Endothelial cell of hepatic sinusoid (primary cell): ENCODE results near the gene KASH5.

Experiments
- in situ Hi-C: cut with HindIII; loops from 2 replicates; pipeline ENCODE4 v1.10.0; 2017; ENCODE audit warnings: low sequenced_read_pairs

Gene KASH5, protein sequence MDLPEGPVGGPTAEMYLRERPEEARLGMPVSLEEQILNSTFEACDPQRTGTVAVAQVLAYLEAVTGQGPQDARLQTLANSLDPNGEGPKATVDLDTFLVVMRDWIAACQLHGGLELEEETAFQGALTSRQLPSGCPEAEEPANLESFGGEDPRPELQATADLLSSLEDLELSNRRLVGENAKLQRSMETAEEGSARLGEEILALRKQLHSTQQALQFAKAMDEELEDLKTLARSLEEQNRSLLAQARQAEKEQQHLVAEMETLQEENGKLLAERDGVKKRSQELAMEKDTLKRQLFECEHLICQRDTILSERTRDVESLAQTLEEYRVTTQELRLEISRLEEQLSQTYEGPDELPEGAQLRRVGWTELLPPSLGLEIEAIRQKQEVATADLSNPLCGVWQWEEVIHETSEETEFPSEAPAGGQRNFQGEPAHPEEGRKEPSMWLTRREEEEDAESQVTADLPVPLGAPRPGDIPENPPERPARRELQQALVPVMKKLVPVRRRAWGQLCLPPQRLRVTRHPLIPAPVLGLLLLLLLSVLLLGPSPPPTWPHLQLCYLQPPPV

DNA sequence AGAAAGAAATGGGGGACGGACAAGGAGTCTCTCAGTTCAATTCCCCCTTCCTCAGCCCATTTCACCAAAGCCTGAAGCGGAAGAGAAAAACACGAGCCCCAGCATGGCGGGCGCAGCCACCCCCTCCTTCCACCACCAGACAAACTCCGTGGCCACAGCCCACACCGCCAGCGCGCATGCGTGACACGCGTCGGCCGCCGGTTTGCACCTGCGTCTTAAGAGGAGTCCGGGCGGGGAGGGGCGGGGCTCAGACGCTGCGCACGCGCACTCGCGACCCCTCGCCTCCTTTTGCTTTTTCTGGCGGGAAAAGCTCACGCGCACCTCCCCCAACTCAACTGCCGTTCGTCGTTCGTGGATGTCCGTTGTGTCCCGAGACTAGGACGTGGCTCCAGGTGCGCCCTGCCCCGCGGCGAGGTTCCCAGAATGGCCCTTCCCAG is at the start of gene KASH5:
KASH5 (plus strand) TSS at position 314 of the 437 bp plus-strand sequence. CDS start 2,635 bp downstream, outside the sequence.
- in situ Hi-C loops = no loop called here

DNA sequence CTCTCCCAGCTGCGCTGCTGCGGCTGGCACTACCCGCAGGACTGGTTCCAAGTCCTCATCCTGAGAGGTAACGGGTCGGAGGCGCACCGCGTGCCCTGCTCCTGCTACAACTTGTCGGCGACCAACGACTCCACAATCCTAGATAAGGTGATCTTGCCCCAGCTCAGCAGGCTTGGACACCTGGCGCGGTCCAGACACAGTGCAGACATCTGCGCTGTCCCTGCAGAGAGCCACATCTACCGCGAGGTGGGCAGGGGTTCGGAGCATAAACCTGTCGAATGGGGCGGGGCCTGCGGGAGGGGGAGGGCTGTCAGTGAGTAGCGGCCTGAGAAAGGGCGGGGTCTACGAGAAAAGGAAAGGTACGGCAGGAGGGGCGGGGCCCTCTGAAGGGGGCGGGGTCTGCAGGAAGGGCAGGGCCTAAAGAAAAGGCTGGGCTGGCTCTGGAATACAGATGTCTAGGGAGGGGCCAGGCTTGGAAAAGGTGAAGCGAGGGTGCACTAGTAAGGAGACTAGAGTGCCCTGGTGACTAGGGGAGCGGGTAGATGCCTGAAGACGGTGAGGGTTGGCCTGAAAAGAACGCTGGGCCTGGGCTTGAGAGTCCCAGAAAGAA is 49.3 kb upstream of the KASH5 start:
- in situ Hi-C loops = no loop called here

DNA sequence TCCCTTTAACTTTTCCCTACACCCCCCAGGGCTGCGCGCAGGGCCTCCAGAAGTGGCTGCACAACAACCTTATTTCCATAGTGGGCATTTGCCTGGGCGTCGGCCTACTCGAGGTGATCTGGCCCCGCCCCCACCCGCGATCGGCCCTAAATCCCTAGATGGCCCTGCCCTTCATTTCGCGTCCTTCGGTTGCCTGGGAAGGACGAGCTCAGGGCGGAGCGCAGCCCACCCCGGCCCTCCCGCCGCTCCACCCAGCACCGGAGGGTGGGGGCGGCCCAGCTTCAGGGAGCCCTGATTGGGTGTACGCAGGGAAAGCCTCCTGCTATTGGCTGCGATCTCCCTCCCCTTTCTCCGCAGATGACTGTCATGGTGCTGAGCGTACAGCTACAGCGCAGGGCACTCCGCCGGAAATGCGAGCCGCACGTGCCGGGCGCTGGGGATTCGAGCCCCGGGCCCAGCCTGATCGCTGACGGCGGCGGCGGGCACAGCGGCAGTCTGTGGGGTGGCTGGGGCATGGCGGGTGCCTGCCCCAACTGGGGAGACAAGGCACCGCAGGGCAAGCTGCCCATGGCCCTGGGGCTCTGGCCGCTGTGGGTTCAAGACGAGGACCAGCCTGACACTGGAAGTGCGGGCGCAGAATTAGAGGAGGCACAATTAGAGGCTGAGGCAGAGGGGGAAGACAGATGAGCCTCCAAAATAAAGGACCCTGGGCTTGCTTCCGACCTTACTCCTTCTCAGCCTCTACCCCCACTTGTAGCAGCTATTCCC is 48.6 kb upstream of the KASH5 start:
- in situ Hi-C loops = no loop called here

DNA sequence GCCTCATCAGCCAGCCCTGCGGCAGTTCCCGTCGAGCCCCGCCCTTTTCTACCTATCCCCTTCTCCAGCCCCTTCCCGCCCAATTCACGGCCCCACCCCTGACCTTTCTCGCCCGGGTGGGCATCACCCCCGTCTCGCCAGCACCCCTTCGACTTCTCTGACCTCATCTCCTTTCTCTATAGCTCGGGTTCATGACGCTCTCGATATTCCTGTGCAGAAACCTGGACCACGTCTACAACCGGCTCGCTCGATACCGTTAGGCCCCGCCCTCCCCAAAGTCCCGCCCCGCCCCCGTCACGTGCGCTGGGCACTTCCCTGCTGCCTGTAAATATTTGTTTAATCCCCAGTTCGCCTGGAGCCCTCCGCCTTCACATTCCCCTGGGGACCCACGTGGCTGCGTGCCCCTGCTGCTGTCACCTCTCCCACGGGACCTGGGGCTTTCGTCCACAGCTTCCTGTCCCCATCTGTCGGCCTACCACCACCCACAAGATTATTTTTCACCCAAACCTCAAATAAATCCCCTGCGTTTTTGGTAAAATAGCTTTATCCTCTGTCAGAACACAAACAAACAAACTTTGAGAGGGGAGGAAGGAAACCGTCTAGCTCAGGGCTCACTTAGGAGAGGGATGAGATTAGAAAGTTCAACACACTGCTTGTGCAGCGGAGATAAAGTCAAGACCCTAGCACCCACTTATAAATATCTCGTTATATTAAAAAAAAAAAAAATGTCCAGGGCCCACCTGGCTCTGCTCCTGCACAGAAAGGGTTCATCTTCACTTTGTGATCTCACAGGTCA is 47.8 kb upstream of the KASH5 start:
- in situ Hi-C loops = no loop called here

DNA sequence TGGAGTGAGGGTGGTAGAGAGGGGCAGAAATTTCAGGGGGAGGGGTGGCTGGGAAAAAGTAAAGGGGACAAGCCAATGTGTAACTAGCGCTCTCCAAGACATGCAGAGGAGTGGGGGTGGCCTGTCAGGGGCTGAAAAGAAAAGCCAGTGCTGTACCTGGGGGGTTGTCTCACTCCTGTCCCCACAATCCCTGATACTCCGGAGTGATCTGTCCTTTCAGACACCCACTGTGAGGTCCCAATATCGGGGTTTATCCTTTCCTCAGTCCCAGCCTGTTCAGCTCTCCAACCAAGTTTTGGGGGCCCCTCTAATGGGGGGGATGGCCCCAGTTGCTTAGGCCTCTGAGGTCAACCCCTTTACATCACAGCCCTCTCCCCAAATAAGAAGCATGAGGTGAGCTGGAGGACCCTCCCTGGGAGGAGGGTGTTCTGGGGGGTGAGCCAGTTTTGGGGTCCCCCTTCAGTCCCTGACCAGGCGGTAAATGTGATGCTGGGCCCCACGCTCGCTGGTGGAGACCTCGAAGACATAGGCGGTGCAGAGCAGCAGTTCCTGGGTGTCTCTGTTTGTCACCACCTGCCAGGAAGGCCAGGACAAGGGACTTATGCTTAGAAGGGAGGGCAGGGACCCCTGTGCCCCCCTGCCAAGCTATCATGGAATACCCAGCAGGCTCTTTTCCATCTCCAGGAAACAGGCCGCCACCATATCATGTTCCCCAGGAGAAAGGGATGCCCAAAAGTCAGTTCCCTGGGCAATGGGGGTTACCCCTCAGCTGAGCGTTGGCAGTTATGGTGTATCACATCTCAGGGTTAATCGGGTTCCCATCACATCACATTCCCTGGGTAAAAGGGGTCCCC is 47.0 kb upstream of the KASH5 start:
- in situ Hi-C loops = no loop called here

DNA sequence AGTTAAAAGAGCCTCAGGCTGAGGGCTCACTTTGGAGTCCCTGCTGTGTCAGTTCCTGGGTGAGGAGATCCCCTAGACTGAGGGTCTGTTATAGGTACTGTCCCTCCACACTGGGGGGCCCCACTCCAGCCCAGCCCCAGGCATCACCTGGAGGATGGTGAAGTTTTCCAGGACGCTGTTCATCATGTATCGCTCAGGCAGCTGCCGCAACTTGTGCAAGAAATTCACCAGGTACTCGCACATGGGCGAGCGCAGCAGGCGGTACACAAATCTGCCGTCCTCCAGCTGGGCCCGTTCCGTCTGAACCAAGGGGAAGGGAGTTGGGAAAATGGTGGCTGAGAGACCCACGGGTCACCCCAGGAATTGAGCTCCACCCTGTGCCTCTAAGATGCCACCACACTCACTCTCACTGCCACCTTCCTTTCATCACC is 45.7 kb upstream of the KASH5 start:
- in situ Hi-C loops = no loop called here

DNA sequence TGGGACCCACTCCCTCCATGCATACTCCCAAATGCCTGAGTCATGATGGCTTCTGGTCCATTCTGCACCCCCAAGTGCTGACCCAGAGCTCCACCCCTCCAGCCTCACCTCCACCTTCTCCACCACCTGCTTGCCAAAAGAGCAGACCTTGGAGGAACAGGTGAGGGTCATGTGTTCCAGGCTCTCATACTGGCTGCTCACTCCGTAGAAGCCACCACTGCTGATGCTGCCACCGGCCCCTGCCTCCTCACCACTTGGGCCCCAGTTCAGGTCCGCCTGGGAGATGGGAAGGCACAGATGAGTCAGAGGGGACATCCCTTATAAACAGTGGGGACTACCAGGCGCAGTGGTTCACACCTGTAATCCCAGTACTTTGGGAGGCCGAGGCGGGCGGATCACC is 44.9 kb upstream of the KASH5 start:
- in situ Hi-C loops = no loop called here

DNA sequence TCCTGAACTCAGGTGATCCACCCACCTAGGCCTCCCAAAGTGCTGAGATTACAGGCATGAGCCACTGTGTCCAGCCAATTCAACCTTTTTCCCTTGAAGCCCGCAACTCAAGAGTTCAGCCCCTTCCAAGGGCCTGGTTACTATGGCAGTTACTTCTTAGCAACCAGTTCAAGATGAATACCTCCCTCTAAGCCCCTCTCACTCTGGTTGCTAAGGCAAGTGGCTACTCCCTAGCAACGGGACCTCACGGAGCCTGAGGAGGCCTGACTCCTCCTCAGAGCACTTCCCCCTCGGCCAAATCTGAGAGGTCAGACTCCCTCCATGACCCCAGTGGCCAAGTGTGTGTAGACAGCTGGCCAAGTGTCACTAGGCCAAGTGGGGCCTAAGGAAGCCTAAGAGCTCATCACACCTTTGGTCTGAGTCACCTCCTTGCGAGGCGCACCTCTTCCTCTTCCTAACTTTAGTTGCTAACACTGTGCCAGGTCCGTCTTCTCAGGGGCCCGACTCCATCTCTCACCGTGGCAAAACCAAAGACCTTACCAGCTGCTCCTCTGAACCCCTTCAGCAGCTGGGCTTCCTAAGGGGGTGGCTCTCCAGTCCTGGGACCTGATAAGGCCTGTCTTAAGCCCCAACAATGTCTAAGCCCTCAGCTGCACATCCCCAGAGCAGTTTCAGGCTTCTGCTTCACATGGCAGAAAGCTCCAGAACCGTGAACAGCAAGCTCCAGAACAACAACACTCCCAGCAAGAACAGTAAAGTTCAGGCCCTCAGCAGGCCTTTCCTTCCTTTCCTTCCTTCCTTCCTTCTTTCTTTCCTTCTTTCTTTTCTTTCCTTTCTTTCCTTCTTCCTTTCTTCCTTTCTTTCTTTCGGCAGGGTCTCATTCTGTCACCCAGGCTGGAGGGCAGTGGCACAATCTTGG is 43.3 kb upstream of the KASH5 start:
- in situ Hi-C loops = no loop called here

DNA sequence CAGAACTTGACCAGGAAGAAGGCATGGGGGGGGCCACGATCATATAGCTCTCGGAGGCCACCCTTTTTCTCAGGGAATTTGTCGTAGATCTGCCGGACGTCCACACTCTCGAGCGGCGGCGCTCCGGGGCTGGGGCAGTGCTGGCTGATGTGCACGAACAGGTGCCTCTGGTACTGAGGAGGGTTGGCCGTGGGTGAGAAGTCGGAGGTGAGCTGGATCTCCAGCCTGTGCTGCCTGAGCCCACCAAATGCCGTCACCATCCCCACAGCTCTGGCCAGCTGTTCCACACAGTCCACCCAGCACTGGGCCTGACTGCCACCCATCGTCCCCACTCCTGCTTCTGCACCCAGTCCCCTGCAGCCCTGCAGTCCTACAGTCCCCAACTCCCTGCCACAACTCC is 40.9 kb upstream of the KASH5 start:
- in situ Hi-C loops = no loop called here

DNA sequence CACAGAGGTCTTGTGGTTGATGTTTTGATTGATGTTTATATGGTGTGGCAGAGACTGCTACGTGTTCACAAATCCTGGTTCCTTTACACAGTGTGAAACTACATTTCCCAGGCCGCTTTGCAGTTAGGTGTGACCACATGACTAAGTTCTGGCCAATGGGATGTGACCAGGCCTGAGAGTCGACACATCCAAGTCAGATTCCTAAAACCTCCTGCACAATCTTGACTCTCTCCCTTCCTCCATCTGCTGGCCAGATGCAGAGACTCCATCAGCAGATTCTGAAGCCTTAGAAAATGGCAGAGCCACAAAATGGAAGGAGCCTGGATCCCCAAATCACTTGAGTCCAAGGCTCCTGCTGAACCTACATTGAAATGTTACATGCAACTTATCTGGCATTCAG is 40.2 kb upstream of the KASH5 start:
- in situ Hi-C loops = no loop called here

DNA sequence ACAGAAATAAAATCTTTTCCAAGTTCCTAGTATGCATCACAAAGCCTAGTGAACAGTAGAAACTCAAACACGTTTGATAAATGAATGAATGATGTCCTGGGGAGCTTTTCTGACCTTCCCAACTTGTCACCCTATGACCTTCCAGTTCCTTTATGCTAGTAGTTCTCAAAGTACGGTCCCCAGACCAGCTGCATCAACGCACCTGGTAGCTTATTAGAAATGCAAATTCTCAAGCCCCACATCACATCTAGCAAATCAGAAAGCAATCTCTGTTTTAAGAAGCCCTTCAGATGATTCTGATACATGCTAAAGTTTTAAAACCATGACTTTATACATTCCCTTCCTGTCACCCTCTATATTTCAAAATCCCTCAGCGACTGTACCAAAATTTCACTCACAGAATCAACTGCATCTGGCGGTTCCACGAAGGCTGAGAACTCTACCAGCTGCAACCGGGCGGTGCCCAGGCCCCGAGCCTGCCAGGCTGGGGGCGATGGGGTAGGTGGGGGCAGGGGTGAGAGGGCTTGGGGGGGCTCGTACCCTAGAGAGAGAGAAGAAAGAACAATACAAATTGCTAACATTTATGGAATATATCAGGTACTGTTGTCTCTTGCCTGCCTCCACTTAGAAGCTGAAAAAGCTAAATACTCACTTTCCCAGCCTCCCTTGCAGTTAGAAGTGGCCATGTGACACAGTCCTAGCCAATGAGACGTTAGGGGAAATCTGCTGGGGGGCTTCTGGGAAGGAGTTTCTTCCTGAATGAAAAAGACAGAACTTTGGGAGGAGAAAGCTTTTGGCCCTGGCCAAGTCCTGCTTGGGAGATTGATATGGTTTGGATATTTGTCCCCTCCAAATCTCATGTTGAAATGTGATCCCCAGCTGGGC is 39.5 kb upstream of the KASH5 start:
- in situ Hi-C loops = no loop called here

DNA sequence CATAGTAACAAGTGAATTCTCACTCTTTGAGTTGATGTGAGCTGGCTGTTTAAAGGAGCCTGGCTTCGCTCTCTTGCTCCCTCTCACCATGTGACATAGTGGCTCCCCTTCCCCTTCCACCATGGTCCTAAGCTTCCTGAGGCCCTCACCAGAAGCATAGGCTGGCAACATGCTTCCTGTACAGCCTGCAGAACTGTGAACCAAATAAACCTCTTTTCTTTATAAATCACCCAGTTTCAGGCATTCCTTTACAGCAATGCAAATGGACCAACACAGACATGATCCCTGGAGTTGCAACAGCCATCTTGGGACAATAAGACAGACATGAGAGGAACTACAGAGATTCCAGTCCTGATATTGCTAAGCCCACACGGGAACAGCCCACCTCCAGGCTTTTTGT is 38.5 kb upstream of the KASH5 start:
- in situ Hi-C loops = no loop called here

DNA sequence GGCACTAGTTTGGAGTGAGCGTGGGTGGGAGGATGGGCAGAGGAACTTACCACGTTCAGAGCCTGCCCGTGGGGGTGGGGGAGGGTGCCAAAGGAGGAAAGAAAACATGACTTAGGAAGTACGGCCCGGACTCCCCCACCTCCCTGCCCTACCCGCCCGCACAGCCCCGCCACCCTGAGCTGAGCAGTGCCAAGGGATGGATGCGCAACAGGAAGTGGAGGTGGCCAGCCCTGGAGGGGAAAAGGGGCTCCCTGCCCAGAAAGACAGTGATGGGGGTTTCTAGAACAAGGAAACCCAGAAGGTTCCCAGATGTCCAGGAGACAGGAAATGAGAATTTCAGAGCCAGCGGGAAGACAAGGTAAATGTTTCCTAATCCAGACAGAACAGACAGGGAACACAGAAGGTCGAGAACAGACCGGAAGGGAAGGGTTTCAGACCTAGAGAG is 32.1 kb upstream of the KASH5 start:
- in situ Hi-C loops = no loop called here

DNA sequence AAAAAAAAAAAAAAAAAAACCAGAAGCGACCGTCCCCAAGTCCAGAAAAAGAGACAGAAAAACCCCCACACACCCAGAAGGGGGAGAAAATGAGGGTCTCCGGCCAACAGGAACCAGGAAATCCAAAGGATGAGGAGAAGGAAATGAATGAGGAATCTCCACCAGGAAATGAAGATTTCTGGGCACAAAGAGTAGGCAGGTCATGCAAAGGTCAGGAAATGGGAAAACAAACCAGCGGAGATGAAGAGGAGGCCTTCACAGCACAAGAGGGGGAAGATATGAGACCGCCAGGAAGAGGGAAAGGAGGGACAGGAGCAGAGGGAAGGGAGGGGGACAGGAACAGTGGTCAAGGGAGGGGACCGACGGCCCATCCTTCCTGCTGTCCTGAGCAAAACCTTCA is 31.7 kb upstream of the KASH5 start:
- in situ Hi-C loops = no loop called here

DNA sequence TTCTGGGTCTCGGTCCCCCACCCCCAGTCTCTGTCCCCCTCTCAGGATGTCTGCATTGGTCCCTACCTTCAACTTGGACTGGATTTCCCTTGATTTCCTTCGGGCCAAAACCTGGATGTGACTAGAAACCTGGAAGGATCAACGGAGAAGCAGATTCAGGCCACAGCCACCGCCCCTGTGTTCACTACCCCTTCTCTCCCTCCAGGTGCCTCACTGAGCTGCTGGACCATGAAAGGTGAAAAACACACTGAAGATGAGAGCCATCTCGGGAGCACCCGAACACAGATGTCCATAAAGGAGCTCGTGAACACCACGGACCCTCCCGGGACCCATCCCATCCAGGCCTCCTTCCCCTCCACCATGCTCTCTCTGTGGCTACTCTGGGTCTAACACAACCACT is 30.9 kb upstream of the KASH5 start:
- in situ Hi-C loops = no loop called here

DNA sequence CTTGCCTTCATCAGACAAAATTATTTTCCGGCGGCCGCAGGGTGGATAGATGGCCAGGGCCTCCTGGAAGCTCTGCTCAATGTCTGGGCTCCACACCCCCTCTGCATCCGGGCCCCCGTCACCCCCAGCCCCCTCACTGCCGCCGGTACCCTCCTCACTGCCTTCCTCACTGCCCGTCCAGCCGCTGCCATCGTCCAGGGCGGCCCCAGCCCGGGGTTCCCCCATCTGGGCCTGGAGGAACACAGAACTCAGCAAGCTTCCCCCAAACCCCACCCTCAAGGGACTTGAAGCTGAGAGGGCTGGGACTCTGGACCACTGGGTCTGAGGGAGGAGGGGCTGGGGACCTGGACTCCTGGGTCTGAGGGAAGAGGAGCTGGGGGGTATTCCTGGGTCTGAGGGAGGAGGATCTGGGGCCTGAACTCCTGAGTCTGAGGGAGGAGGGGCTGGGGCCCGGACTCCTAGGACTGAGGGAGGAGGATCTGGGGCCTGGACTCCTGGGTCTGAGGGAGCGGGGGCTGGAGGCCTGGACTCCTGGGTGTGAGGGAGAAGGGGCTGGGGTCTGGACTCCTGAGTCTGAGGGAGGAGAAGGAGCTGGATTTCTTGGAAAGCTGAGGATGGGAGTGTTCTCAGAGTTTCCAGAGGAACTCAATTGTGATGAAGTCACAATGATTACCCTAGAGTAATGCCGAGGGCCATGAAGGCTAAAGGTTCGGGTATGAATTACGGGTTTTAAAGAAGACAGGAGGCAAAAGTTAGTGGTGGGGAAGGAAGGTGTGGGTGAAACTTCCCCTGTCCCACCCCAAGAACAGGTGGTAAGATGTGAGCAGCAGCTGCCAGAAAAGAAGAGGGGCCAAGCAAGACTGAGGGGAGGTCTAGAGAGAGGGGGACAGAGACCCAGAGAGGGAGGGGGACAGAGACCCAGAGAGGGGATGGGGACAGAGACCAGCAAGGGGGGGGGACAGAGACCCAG is 27.9 kb upstream of the KASH5 start:
- in situ Hi-C loops = no loop called here
